ENCODE results near the gene ZNF385D.

Gene ZNF385D

GRCh38 chr3:21441821-21442220, 309.2 kb downstream of the ZNF385D start:
- no peaks in the 10 kb centered on the region for H3K27me3 ChIP-seq (replicated peaks in 2 of 5; ENCODE audit: control insufficient read depth in 4 of 5, insufficient read depth in 5 of 5, low read length in 4 of 5)
- H3K27ac ChIP-seq (ENCODE audit: insufficient read depth in 1 of 2, low read depth in 1 of 2, low read length in 2 of 2, poor library complexity in 1 of 2, severe bottlenecking in 2 of 2) = no peak overlapping the region
- CTCF ChIA-PET = no interaction called here
- H3K4me3 ChIP-seq (ENCODE audit: control insufficient read depth in 1 of 7, extremely low read depth in 1 of 7, insufficient read depth in 4 of 7, low read depth in 2 of 7, low read length in 6 of 7) = no peak overlapping the region
- POLR2A ChIA-PET = no interaction called here
- no peaks in the 10 kb centered on the region for H3K4me1 ChIP-seq (ENCODE audit: control extremely low read depth in 1 of 4, control insufficient read depth in 4 of 4, insufficient read depth in 4 of 4, low read length in 3 of 4)
- no peak for DNase-seq
- no peaks in the 10 kb centered on the region for H3K36me3 ChIP-seq (ENCODE audit: control insufficient read depth in 4 of 4, insufficient read depth in 4 of 4, low read length in 3 of 4)
- no peaks in the 10 kb centered on the region for H3K9me3 ChIP-seq (ENCODE audit: control extremely low read depth in 1 of 5, control insufficient read depth in 4 of 5, insufficient read depth in 2 of 5, low read depth in 1 of 5, low read length in 4 of 5)
- WGBS (ENCODE audit: insufficient coverage) = 100% methylated on average over 2 of the region's 3 CpGs

DNA sequence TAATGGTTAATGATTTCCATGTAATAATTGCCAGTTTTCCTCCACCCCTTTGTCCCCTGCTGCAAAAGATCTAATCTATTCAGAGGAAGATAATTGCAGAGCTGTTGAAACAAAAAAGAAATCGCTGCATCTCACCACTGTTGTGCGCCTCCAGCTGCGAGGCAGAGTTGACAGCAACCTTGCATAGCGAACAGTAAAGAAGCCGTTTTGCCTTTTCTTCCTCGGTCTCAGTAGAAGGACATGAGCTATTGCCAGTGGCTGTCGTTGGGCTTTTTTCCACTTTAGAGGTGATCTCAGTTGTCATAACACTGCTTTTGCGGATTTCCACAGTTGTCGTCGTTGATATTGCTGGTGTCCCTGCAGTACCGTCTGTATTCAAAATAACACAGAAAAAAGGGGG, 314.2 kb downstream of the ZNF385D start:
- Histone ChIP-seq H3K36me3 (ENCODE audit: control insufficient read depth in 4 of 4, insufficient read depth in 4 of 4, low read length in 3 of 4) (peaks cover 0 to 5% (median 0%) of the 10 kb centered on the region in 4 experiments), H3K4me3 (ENCODE audit: control insufficient read depth in 1 of 7, extremely low read depth in 1 of 7, insufficient read depth in 4 of 7, low read depth in 2 of 7, low read length in 6 of 7) (no peak overlapping the region), H3K27me3 (replicated peaks in 2 of 5; ENCODE audit: control insufficient read depth in 4 of 5, insufficient read depth in 5 of 5, low read length in 4 of 5) (no peaks in the 10 kb centered on the region), H3K9me3 (ENCODE audit: control extremely low read depth in 1 of 5, control insufficient read depth in 4 of 5, insufficient read depth in 2 of 5, low read depth in 1 of 5, low read length in 4 of 5) (no peaks in the 10 kb centered on the region), H3K4me1 (ENCODE audit: control extremely low read depth in 1 of 4, control insufficient read depth in 4 of 4, insufficient read depth in 4 of 4, low read length in 3 of 4) (no peaks in the 10 kb centered on the region), H3K27ac (ENCODE audit: insufficient read depth in 1 of 2, low read depth in 1 of 2, low read length in 2 of 2, poor library complexity in 1 of 2, severe bottlenecking in 2 of 2) (no peak overlapping the region)
- CTCF ChIA-PET = no interaction called here
- no peak for DNase-seq
- WGBS (ENCODE audit: insufficient coverage) = 86% methylated on average over 7 of the region's 11 CpGs
- POLR2A ChIA-PET = no interaction called here

DNA sequence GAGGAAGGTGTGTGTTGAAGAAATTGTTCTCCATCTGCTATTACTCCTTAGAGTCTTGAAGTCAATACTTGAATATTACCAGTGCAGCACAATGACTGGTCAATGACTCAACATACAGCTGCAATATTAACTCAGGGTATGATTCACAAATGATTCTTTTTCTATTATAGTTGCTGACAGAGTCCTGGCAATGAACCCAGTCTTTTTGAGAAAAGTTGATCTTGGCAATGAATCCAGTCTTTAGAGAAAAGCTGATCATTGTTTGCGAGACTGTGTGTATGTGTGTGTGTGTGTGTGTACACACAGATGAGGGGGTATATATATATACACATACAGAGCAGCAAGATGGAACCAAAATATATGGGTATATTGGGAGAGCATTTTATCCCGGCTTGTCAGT, 315.1 kb downstream of the ZNF385D start:
- ChIA-PET CTCF (no interaction called here), POLR2A (no interaction called here)
- Histone ChIP-seq H3K4me1 (ENCODE audit: control extremely low read depth in 1 of 4, control insufficient read depth in 4 of 4, insufficient read depth in 4 of 4, low read length in 3 of 4) (no peaks in the 10 kb centered on the region), H3K36me3 (ENCODE audit: control insufficient read depth in 4 of 4, insufficient read depth in 4 of 4, low read length in 3 of 4) (peaks cover 0 to 5% (median 0%) of the 10 kb centered on the region in 4 experiments), H3K27ac (ENCODE audit: insufficient read depth in 1 of 2, low read depth in 1 of 2, low read length in 2 of 2, poor library complexity in 1 of 2, severe bottlenecking in 2 of 2) (no peak overlapping the region), H3K27me3 (replicated peaks in 2 of 5; ENCODE audit: control insufficient read depth in 4 of 5, insufficient read depth in 5 of 5, low read length in 4 of 5) (no peaks in the 10 kb centered on the region), H3K9me3 (ENCODE audit: control extremely low read depth in 1 of 5, control insufficient read depth in 4 of 5, insufficient read depth in 2 of 5, low read depth in 1 of 5, low read length in 4 of 5) (no peaks in the 10 kb centered on the region), H3K4me3 (ENCODE audit: control insufficient read depth in 1 of 7, extremely low read depth in 1 of 7, insufficient read depth in 4 of 7, low read depth in 2 of 7, low read length in 6 of 7) (no peak overlapping the region)
- no CpG with 5 or more reads among the region's 2 CpGs for WGBS (ENCODE audit: insufficient coverage)
- DNase-seq = no peak

GRCh38 chr3:21434310-21434709, 316.7 kb downstream of the ZNF385D start:
- no peaks in the 10 kb centered on the region for H3K27me3 ChIP-seq (replicated peaks in 2 of 5; ENCODE audit: control insufficient read depth in 4 of 5, insufficient read depth in 5 of 5, low read length in 4 of 5)
- no peaks in the 10 kb centered on the region for H3K9me3 ChIP-seq (ENCODE audit: control extremely low read depth in 1 of 5, control insufficient read depth in 4 of 5, insufficient read depth in 2 of 5, low read depth in 1 of 5, low read length in 4 of 5)
- CTCF ChIA-PET = no interaction called here
- no peaks in the 10 kb centered on the region for H3K4me1 ChIP-seq (ENCODE audit: control extremely low read depth in 1 of 4, control insufficient read depth in 4 of 4, insufficient read depth in 4 of 4, low read length in 3 of 4)
- POLR2A ChIA-PET = no interaction called here
- no peak for DNase-seq
- no peak overlapping the region for H3K27ac ChIP-seq (ENCODE audit: insufficient read depth in 1 of 2, low read depth in 1 of 2, low read length in 2 of 2, poor library complexity in 1 of 2, severe bottlenecking in 2 of 2)
- WGBS (ENCODE audit: insufficient coverage) = 100% methylated on average over 1 of the region's 1 CpG
- no peak overlapping the region for H3K4me3 ChIP-seq (ENCODE audit: control insufficient read depth in 1 of 7, extremely low read depth in 1 of 7, insufficient read depth in 4 of 7, low read depth in 2 of 7, low read length in 6 of 7)
- H3K36me3 ChIP-seq (ENCODE audit: control insufficient read depth in 4 of 4, insufficient read depth in 4 of 4, low read length in 3 of 4) = peaks cover 0 to 5% (median 0%) of the 10 kb centered on the region in 4 experiments

DNA sequence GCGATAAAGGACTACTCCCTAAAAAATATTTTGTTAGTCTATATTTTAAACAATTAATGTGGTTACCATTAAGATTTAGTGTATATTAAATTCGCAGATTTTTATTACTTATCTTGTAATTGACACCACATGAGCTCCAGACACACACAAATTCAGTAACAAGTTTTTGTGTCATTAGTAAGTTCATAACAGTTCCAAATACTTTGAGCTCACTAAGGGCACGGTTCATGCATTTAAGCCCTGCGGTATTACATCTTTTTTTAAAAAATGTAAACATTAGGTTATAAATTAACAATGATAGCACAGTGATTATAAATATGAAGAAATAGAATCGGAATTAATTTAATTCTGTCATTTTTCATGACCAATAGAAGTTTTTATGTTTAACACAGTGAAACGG, 317.3 kb downstream of the ZNF385D start:
- POLR2A ChIA-PET = no interaction called here
- H3K4me1 ChIP-seq (ENCODE audit: control extremely low read depth in 1 of 4, control insufficient read depth in 4 of 4, insufficient read depth in 4 of 4, low read length in 3 of 4) = no peaks in the 10 kb centered on the region
- CTCF ChIA-PET = no interaction called here
- no peaks in the 10 kb centered on the region for H3K27me3 ChIP-seq (replicated peaks in 2 of 5; ENCODE audit: control insufficient read depth in 4 of 5, insufficient read depth in 5 of 5, low read length in 4 of 5)
- no peak overlapping the region for H3K27ac ChIP-seq (ENCODE audit: insufficient read depth in 1 of 2, low read depth in 1 of 2, low read length in 2 of 2, poor library complexity in 1 of 2, severe bottlenecking in 2 of 2)
- no peak for DNase-seq
- H3K9me3 ChIP-seq (ENCODE audit: control extremely low read depth in 1 of 5, control insufficient read depth in 4 of 5, insufficient read depth in 2 of 5, low read depth in 1 of 5, low read length in 4 of 5) = no peaks in the 10 kb centered on the region
- peaks cover 0 to 5% (median 0%) of the 10 kb centered on the region in 4 experiments for H3K36me3 ChIP-seq (ENCODE audit: control insufficient read depth in 4 of 4, insufficient read depth in 4 of 4, low read length in 3 of 4)
- H3K4me3 ChIP-seq (ENCODE audit: control insufficient read depth in 1 of 7, extremely low read depth in 1 of 7, insufficient read depth in 4 of 7, low read depth in 2 of 7, low read length in 6 of 7) = no peak overlapping the region
- WGBS (ENCODE audit: insufficient coverage) = 100% methylated on average over 2 of the region's 6 CpGs

DNA sequence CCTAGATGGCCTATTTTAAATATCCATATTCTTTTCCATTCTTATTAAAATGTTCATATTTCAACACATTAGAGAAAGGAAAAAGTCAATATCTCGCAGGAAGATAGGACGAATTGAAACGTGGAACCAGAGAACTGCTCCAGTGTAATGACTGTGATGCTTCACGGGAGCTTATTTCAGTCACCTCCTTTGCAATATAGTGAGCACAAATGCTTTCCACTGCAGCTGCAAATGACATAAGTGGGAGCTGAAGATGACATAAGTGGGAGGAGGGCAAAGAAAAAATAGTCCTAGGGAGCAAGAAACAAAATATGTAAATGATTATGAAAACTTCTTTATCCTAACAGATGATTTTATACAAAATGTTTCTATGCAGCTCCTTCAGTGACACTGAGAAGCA, 324.1 kb downstream of the ZNF385D start:
- no peak for DNase-seq
- Histone ChIP-seq H3K27ac (ENCODE audit: insufficient read depth in 1 of 2, low read depth in 1 of 2, low read length in 2 of 2, poor library complexity in 1 of 2, severe bottlenecking in 2 of 2) (no peak overlapping the region), H3K9me3 (ENCODE audit: control extremely low read depth in 1 of 5, control insufficient read depth in 4 of 5, insufficient read depth in 2 of 5, low read depth in 1 of 5, low read length in 4 of 5) (no peaks in the 10 kb centered on the region), H3K36me3 (ENCODE audit: control insufficient read depth in 4 of 4, insufficient read depth in 4 of 4, low read length in 3 of 4) (no peaks in the 10 kb centered on the region), H3K27me3 (replicated peaks in 2 of 5; ENCODE audit: control insufficient read depth in 4 of 5, insufficient read depth in 5 of 5, low read length in 4 of 5) (no peaks in the 10 kb centered on the region), H3K4me1 (ENCODE audit: control extremely low read depth in 1 of 4, control insufficient read depth in 4 of 4, insufficient read depth in 4 of 4, low read length in 3 of 4) (no peaks in the 10 kb centered on the region), H3K4me3 (ENCODE audit: control insufficient read depth in 1 of 7, extremely low read depth in 1 of 7, insufficient read depth in 4 of 7, low read depth in 2 of 7, low read length in 6 of 7) (no peak overlapping the region)
- ChIA-PET POLR2A (no interaction called here), CTCF (no interaction called here)
- WGBS (ENCODE audit: insufficient coverage) = 94% methylated on average over 4 of the region's 4 CpGs

- Histone ChIP-seq H3K9me3 (ENCODE audit: control extremely low read depth in 1 of 5, control insufficient read depth in 4 of 5, insufficient read depth in 2 of 5, low read depth in 1 of 5, low read length in 4 of 5) (no peaks in the 10 kb centered on the region), H3K4me1 (ENCODE audit: control extremely low read depth in 1 of 4, control insufficient read depth in 4 of 4, insufficient read depth in 4 of 4, low read length in 3 of 4) (no peaks in the 10 kb centered on the region), H3K4me3 (ENCODE audit: control insufficient read depth in 1 of 7, extremely low read depth in 1 of 7, insufficient read depth in 4 of 7, low read depth in 2 of 7, low read length in 6 of 7) (no peak overlapping the region), H3K27me3 (replicated peaks in 2 of 5; ENCODE audit: control insufficient read depth in 4 of 5, insufficient read depth in 5 of 5, low read length in 4 of 5) (no peaks in the 10 kb centered on the region), H3K27ac (ENCODE audit: insufficient read depth in 1 of 2, low read depth in 1 of 2, low read length in 2 of 2, poor library complexity in 1 of 2, severe bottlenecking in 2 of 2) (no peak overlapping the region), H3K36me3 (ENCODE audit: control insufficient read depth in 4 of 4, insufficient read depth in 4 of 4, low read length in 3 of 4) (no peaks in the 10 kb centered on the region)
- no peak for DNase-seq
- no CpG with 5 or more reads among the region's 2 CpGs for WGBS (ENCODE audit: insufficient coverage)
- POLR2A ChIA-PET = no interaction called here
- CTCF ChIA-PET = no interaction called here
Measured at GRCh38 chr3:21425715-21426114, 325.3 kb downstream of the ZNF385D start.

Data from common myeloid progenitor, CD34-positive (primary cell).